Sigmoid colon (tissue), 7 donors: ENCODE results near the gene PCSK2. TPM values are rescaled to one million over a fixed set of nuclear protein-coding genes. Genes with fewer than 3 reads are reported as not detected.
A peak's percentile ranks its signal among the peaks of the same experiment; 100 is the strongest.
"Not testable (repeated sequence)": the region's sequence is repeated elsewhere in the genome, so short reads cannot be mapped to it uniquely, and the experiment has no call there.

Source experiments
- DNase-seq: peaks from one replicate; pipeline ENCODE4 v3.0.0-alpha.2; 2019
- H3K27ac ChIP-seq, 4 donors: fragments of 200-600 bp; sonication (generic); one replicate each; pipeline ENCODE4 v1.5.1; 2016 to 2019; ENCODE audit warnings: mild to moderate bottlenecking in 1 of 4
- H3K27me3 ChIP-seq, 3 donors: fragments of 200-600 bp; sonication (generic); one replicate each; pipeline ENCODE4 v1.5.1; 2019; ENCODE audit warnings: mild to moderate bottlenecking in 1 of 3
- H3K36me3 ChIP-seq, 4 donors: fragments of 200-600 bp; sonication (generic); one replicate each; pipeline ENCODE4 v1.5.1; 2016 to 2019
- H3K4me1 ChIP-seq, 4 donors: fragments of 200-600 bp; sonication (generic); one replicate each; pipeline ENCODE4 v1.5.1; 2017 to 2019
- H3K4me3 ChIP-seq, 4 donors: fragments of 200-600 bp; sonication (generic); one replicate each; pipeline ENCODE4 v1.5.1; 2017 to 2019; ENCODE audit warnings: mild to moderate bottlenecking in 2 of 4, moderate library complexity in 1 of 4
- H3K9me3 ChIP-seq, 4 donors: fragments of 200-600 bp in 3 of 4; sonication (generic) in 3 of 4; one replicate each; pipeline versions ENCODE4 v1.5.1 to v1.6.1; 2013 to 2019
- CTCF ChIP-seq, 4 experiments: fragments of 450-650 bp in 3 of 4; fragments of 200-600 bp in 1 of 4; IDR thresholded peaks; one replicate each; pipeline ENCODE4 v1.5.1; 2016 to 2019; ENCODE audit warnings: antibody characterized with exemption in 4 of 4, mild to moderate bottlenecking in 3 of 4, moderate library complexity in 2 of 4
- EP300 ChIP-seq, 4 donors: sonication (generic); formaldehyde crosslinking; IDR thresholded peaks; one replicate each; pipeline ENCODE4 v1.6.1; 2017; ENCODE audit warnings: antibody characterized with exemption in 4 of 4
- POLR2A ChIP-seq, 2 donors: fragments of 450-650 bp; IDR thresholded peaks; one replicate each; pipeline ENCODE4 v1.6.1; 2016; ENCODE audit warnings: antibody characterized with exemption in 2 of 2, mild to moderate bottlenecking in 2 of 2, moderate library complexity in 2 of 2
- POLR2AphosphoS5 ChIP-seq, 4 donors: sonication (generic); formaldehyde crosslinking; IDR thresholded peaks; one replicate each; pipeline ENCODE4 v1.6.1; 2017; ENCODE audit warnings: antibody characterized with exemption in 4 of 4
- WGBS, 2 donors: extraction: QIAGEN DNeasy Blood & Tissue Kit; methylation state at CpG; one replicate each; pipeline ENCODE4 v1.1.7; 2013; 5-methylcytosine and 5-hydroxymethylcytosine counted together
- intact Hi-C: fragments of 100-400 bp; cut with DNase I; formaldehyde crosslinking; loops from one replicate; pipeline ENCODE4 v1.15.1; 2023
- polyA plus RNA-seq, 3 donors: library from polyadenylated mRNA; stranded (reverse); fragments of 200-250 nt; gene quantifications; one replicate each; pipeline ENCODE4 v1.2.3, GENCODE V29; 2013
- total RNA-seq, 4 donors: library from RNA; depleted of rRNA; stranded (reverse); fragments of >200 nt; gene quantifications; one replicate each; pipeline ENCODE4 v1.1.0, GENCODE V29; 2016
- donor health status: healthy with polysubstance abuse.
- donor health status: Bipolar disorder and iron deficiency.
- donor health status: healthy.

Gene PCSK2
- total and polyA plus RNA-seq, 7 donors, result 0.54 to 5.4 (median 2.4) TPM; not detected in 1

- no peaks in the 10 kb centered on the region for H3K4me1 ChIP-seq
- WGBS, 2 donors, result 73 to 82% methylated on average over 2 of the region's 2 CpGs
- no peak overlapping the region for H3K4me3 ChIP-seq
- H3K27ac ChIP-seq, result no peak overlapping the region
- no peaks in the 10 kb centered on the region for H3K27me3 ChIP-seq
- intact Hi-C loops, result no loop called here
- peaks cover 0 to 1% (median 0%) of the 10 kb centered on the region in 4 donors for H3K9me3 ChIP-seq
- no peak for TF ChIP-seq CTCF (IDR thresholded peaks at IDR 0.05)
- TF ChIP-seq POLR2A (IDR thresholded peaks at IDR 0.05), result no peak
- no peak for TF ChIP-seq EP300 (IDR thresholded peaks at IDR 0.05)
- no peak for TF ChIP-seq POLR2AphosphoS5 (IDR thresholded peaks at IDR 0.05)
- H3K36me3 ChIP-seq, result no peaks in the 10 kb centered on the region
- no peak for DNase-seq
Observed at GRCh38 chr20:17210983-17211382, 15.9 kb upstream of the PCSK2 start.

- H3K4me1 ChIP-seq, result no peaks in the 10 kb centered on the region
- intact Hi-C loops, result no loop called here
- no peak for DNase-seq
Observed at GRCh38 chr20:17215167-17215566, 11.7 kb upstream of the PCSK2 start.

GRCh38 chr20:17219856-17220255 lies 7.0 kb upstream of the PCSK2 start:
- H3K27ac ChIP-seq, H3K4me3 ChIP-seq, H3K4me1 ChIP-seq, H3K9me3 ChIP-seq, DNase-seq, intact Hi-C loops, H3K36me3 ChIP-seq: not testable (repeated sequence)
- H3K27me3 ChIP-seq, result peaks cover 3 to 28% (median 19%) of the 10 kb centered on the region in 3 donors
- 8 to 60% methylated on average over 1 of the region's 1 CpG for WGBS, 2 donors

More at GRCh38 chr20:17215167-17215566, 11.7 kb upstream of the PCSK2 start:
- no peaks in the 10 kb centered on the region for H3K9me3 ChIP-seq
- TF ChIP-seq EP300 (IDR thresholded peaks at IDR 0.05) (no peak), POLR2AphosphoS5 (IDR thresholded peaks at IDR 0.05) (no peak), CTCF (IDR thresholded peaks at IDR 0.05) (no peak), POLR2A (IDR thresholded peaks at IDR 0.05) (no peak)
- peaks cover 0 to 3% (median 0%) of the 10 kb centered on the region in 3 donors for H3K27me3 ChIP-seq
- H3K36me3 ChIP-seq, result no peaks in the 10 kb centered on the region
- H3K4me3 ChIP-seq, result no peak overlapping the region
- no peak overlapping the region for H3K27ac ChIP-seq

GRCh38 chr20:17223553-17223952 lies 3.3 kb upstream of the PCSK2 start:
- intact Hi-C loops, result no loop called here
- H3K27me3 ChIP-seq, result peaks cover 6 to 51% (median 26%) of the 10 kb centered on the region in 3 donors
- WGBS, 2 donors, result 54 to 72% methylated on average over 3 of the region's 3 CpGs

GRCh38 chr20:17225851-17226409 lies 910 bp upstream of the PCSK2 start:
- TF ChIP-seq EP300 (IDR thresholded peaks at IDR 0.05) (no peak), POLR2A (IDR thresholded peaks at IDR 0.05) (no peak), CTCF (IDR thresholded peaks at IDR 0.05) (no peak), POLR2AphosphoS5 (IDR thresholded peaks at IDR 0.05) (no peak)
- intact Hi-C loops, result no loop called here
- Histone ChIP-seq H3K27ac (peak overlapping the region in 3 of 4 donors; percentile 15 to 38 (median 24)), H3K36me3 (no peaks in the 10 kb centered on the region), H3K9me3 (no peaks in the 10 kb centered on the region), H3K4me3 (peak overlapping the region; percentile 23 to 51 (median 46)), H3K27me3 (peaks cover 6 to 52% (median 26%) of the 10 kb centered on the region in 3 donors), H3K4me1 (peaks cover 0 to 25% (median 18%) of the 10 kb centered on the region in 4 donors)
- 3 to 5% methylated on average over 38 of the region's 38 CpGs for WGBS, 2 donors
- peak; percentile 61 for DNase-seq

More at GRCh38 chr20:17223553-17223952, 3.3 kb upstream of the PCSK2 start:
- Histone ChIP-seq H3K27ac (no peak overlapping the region), H3K4me3 (no peak overlapping the region), H3K36me3 (no peaks in the 10 kb centered on the region), H3K9me3 (no peaks in the 10 kb centered on the region), H3K4me1 (peaks cover 0 to 25% (median 18%) of the 10 kb centered on the region in 4 donors)
- TF ChIP-seq POLR2A (IDR thresholded peaks at IDR 0.05) (no peak), EP300 (IDR thresholded peaks at IDR 0.05) (no peak), POLR2AphosphoS5 (IDR thresholded peaks at IDR 0.05) (no peak), CTCF (IDR thresholded peaks at IDR 0.05) (no peak)
- DNase-seq, result no peak
